Stimulated activated CD8-positive, alpha-beta memory T cell treated with anti-CD3 and anti-CD28 coated beads, Interleukin-7, amount 100 ng/mL, for 1 hour (primary cell): ENCODE results near the gene ANKRD63.

Experiments
- DNase-seq, 2 donors: peaks; one replicate each; pipeline ENCODE4 v3.0.0-alpha.2; 2020; ENCODE audit warnings: low read depth in 2 of 2

The ANKRD63 gene

GRCh38 chr15:40258544-40258943 is 24.3 kb downstream of the ANKRD63 start:
- DNase-seq = no peak

GRCh38 chr15:40257656-40258450 is 25.0 kb downstream of the ANKRD63 start:
- DNase-seq = no peak

GRCh38 chr15:40256638-40257235 is 26.1 kb downstream of the ANKRD63 start:
- DNase-seq = no peak

- no peak for DNase-seq
Observed at GRCh38 chr15:40255033-40255432, 27.8 kb downstream of the ANKRD63 start.

- DNase-seq = no peak
Observed at GRCh38 chr15:40254452-40254851, 28.4 kb downstream of the ANKRD63 start.

- DNase-seq = no peak
Observed at GRCh38 chr15:40253167-40253790, 29.6 kb downstream of the ANKRD63 start.

- DNase-seq = no peak
Observed at GRCh38 chr15:40252438-40253166, 30.3 kb downstream of the ANKRD63 start.

- DNase-seq = no peak
Observed at GRCh38 chr15:40252141-40252437, 30.8 kb downstream of the ANKRD63 start.

GRCh38 chr15:40251486-40252140 is 31.3 kb downstream of the ANKRD63 start:
- DNase-seq = no peak

- DNase-seq = no peak
Observed at GRCh38 chr15:40250771-40251483, 31.9 kb downstream of the ANKRD63 start.

GRCh38 chr15:40250304-40250656 is 32.6 kb downstream of the ANKRD63 start:
- DNase-seq = no peak

- DNase-seq = no peak
Observed at GRCh38 chr15:40249477-40250303, 33.2 kb downstream of the ANKRD63 start.

- DNase-seq = no peak
Observed at GRCh38 chr15:40248006-40248783, 34.7 kb downstream of the ANKRD63 start.

GRCh38 chr15:40247406-40247971 is 35.4 kb downstream of the ANKRD63 start:
- no peak for DNase-seq

- DNase-seq = no peak
Observed at GRCh38 chr15:40246496-40247280, 36.2 kb downstream of the ANKRD63 start.

GRCh38 chr15:40245666-40246450 is 37.0 kb downstream of the ANKRD63 start:
- DNase-seq = no peak

- DNase-seq = no peak
Observed at GRCh38 chr15:40244961-40245523, 37.8 kb downstream of the ANKRD63 start.
